Neuronal stem cell (in vitro differentiated cells): ENCODE data around the gene PPP2R5E.

ENCODE experiments used
- DNase-seq: peaks from one replicate; pipeline ENCODE4 v3.0.0-alpha.2; 2013; ENCODE audit warnings: low spot score
- H2AFZ ChIP-seq: one replicate; pipeline ENCODE4 v1.6.1; 2013; ENCODE audit warnings: mild to moderate bottlenecking, low read length, inconsistent platforms
- H2AK5ac ChIP-seq: 2 replicates; pipeline ENCODE4 v1.6.1; 2013; ENCODE audit warnings: low read depth, mild to moderate bottlenecking, inconsistent platforms, low read length, moderate library complexity, mixed read lengths
- H2BK120ac ChIP-seq: 2 replicates; pipeline ENCODE4 v1.6.1; 2013; ENCODE audit warnings: low read depth, mild to moderate bottlenecking, inconsistent platforms, low read length, moderate library complexity, mixed read lengths
- H2BK12ac ChIP-seq: one replicate; pipeline ENCODE4 v1.6.1; 2013; ENCODE audit warnings: low read length, inconsistent platforms
- H2BK15ac ChIP-seq: 2 replicates; pipeline ENCODE4 v1.6.1; 2013; ENCODE audit warnings: mild to moderate bottlenecking, low read length, inconsistent platforms, mixed read lengths
- H2BK5ac ChIP-seq: one replicate; pipeline ENCODE4 v1.6.1; 2013; ENCODE audit warnings: inconsistent platforms, mild to moderate bottlenecking, low read length, moderate library complexity
- H3K14ac ChIP-seq: one replicate; pipeline ENCODE4 v1.6.1; 2013; ENCODE audit warnings: low read length, inconsistent platforms
- H3K18ac ChIP-seq: 2 replicates; pipeline ENCODE4 v1.6.1; 2013; ENCODE audit warnings: low read length, inconsistent platforms
- H3K23ac ChIP-seq: 2 replicates; pipeline ENCODE4 v1.6.1; 2013; ENCODE audit warnings: low read depth, mild to moderate bottlenecking, mixed read lengths, low read length, inconsistent platforms; ENCODE audit not compliant: poor library complexity
- H3K27ac ChIP-seq: replicated peaks from 3 replicates; pipeline ENCODE4 v1.5.1; 2013; ENCODE audit warnings: low read length, inconsistent platforms
- H3K27me3 ChIP-seq, 3 experiments: 2 replicates each; pipeline ENCODE4 v1.6.1; 2013; ENCODE audit warnings: low read length in 3 of 3, mild to moderate bottlenecking in 2 of 3, inconsistent platforms in 1 of 3, low read depth in 1 of 3, mixed read lengths in 1 of 3, moderate library complexity in 1 of 3; ENCODE audit not compliant: control insufficient read depth in 3 of 3, insufficient read depth in 3 of 3
- H3K36me3 ChIP-seq, 2 donors: replicated peaks in 1 of 2; 2 replicates each; pipeline ENCODE4 v1.6.1; 2013; ENCODE audit warnings: low read length in 2 of 2; ENCODE audit not compliant: control insufficient read depth in 2 of 2, insufficient read depth in 2 of 2
- H3K4ac ChIP-seq: 2 replicates; pipeline ENCODE4 v1.6.1; 2013; ENCODE audit warnings: inconsistent platforms, mild to moderate bottlenecking, low read length, moderate library complexity
- H3K4me1 ChIP-seq, 2 donors: 1 replicate in 1 of 2; 2 replicates in 1 of 2; pipeline ENCODE4 v1.6.1; 2013; ENCODE audit warnings: low read length in 2 of 2, low read depth in 1 of 2; ENCODE audit not compliant: control insufficient read depth in 2 of 2, insufficient read depth in 1 of 2
- H3K4me2 ChIP-seq: one replicate; pipeline ENCODE4 v1.6.1; 2013; ENCODE audit warnings: mild to moderate bottlenecking, low read length, inconsistent platforms; ENCODE audit not compliant: insufficient read depth, poor library complexity, severe bottlenecking
- H3K4me3 ChIP-seq, 2 donors: 2 replicates each; pipeline ENCODE4 v1.5.1; 2013; ENCODE audit warnings: low read length in 2 of 2, mild to moderate bottlenecking in 2 of 2, inconsistent platforms in 1 of 2, moderate library complexity in 1 of 2
- H3K79me1 ChIP-seq: one replicate; pipeline ENCODE4 v1.6.1; 2013; ENCODE audit warnings: low read depth, mild to moderate bottlenecking, inconsistent platforms, low read length, moderate library complexity
- H3K9ac ChIP-seq: one replicate; pipeline ENCODE4 v1.6.1; 2013; ENCODE audit warnings: mild to moderate bottlenecking, low read depth, low read length, inconsistent platforms; ENCODE audit not compliant: poor library complexity
- H3K9me3 ChIP-seq, 2 donors: replicated peaks in 1 of 2; 2 replicates each; pipeline versions ENCODE3 to v1.6.1; 2013; ENCODE audit warnings: low read length in 2 of 2, mild to moderate bottlenecking in 2 of 2, inconsistent platforms in 1 of 2, low read depth in 1 of 2, mixed read lengths in 1 of 2, moderate library complexity in 1 of 2; ENCODE audit not compliant: control insufficient read depth in 2 of 2, insufficient read depth in 1 of 2
- H4K8ac ChIP-seq: one replicate; pipeline ENCODE4 v1.6.1; 2013; ENCODE audit warnings: low read depth, mild to moderate bottlenecking, inconsistent platforms, low read length, moderate library complexity
- H4K91ac ChIP-seq: one replicate; pipeline ENCODE4 v1.6.1; 2013; ENCODE audit warnings: low read length, low read depth, mild to moderate bottlenecking, inconsistent platforms; ENCODE audit not compliant: poor library complexity
- WGBS, 2 donors: extraction: QIAGEN DNeasy Blood & Tissue Kit; methylation state at CpG; one replicate each; pipeline ENCODE4 v1.1.7; 2013; ENCODE audit warnings: missing lambda C conversion rate in 2 of 2, mixed read lengths in 1 of 2; ENCODE audit not compliant: insufficient read length in 2 of 2, insufficient replicate concordance in 1 of 2; ENCODE audit errors: extremely low coverage in 2 of 2; 5-methylcytosine and 5-hydroxymethylcytosine counted together

PPP2R5E gene

GRCh38 chr14:63501429-63501828 lies 41.7 kb downstream of the PPP2R5E start:
- H3K9me3 ChIP-seq, result no peaks in the 10 kb centered on the region
- peaks cover 0 to 11% of the 10 kb centered on the region in 2 donors for H3K36me3 ChIP-seq
- no peak overlapping the region for H3K4ac ChIP-seq
- no peaks in the 10 kb centered on the region for H3K27me3 ChIP-seq
- H4K8ac ChIP-seq, result no peak overlapping the region
- H3K14ac ChIP-seq, result no peak overlapping the region
- no peak overlapping the region for H2BK5ac ChIP-seq
- H2AK5ac ChIP-seq, result no peak overlapping the region
- H3K4me1 ChIP-seq, result peaks cover 0 to 24% of the 10 kb centered on the region in 2 donors
- no peak overlapping the region for H2BK15ac ChIP-seq
- no peak overlapping the region for H3K4me2 ChIP-seq
- H3K9ac ChIP-seq, result no peak overlapping the region
- DNase-seq, result no peak
- no peak overlapping the region for H2BK12ac ChIP-seq
- H3K18ac ChIP-seq, result no peak overlapping the region
- H3K23ac ChIP-seq, result no peak overlapping the region
- peaks cover 5% of the 10 kb centered on the region for H3K79me1 ChIP-seq
- WGBS, 2 donors, result no CpG with 5 or more reads among the region's 3 CpGs
- H3K4me3 ChIP-seq, result no peak overlapping the region
- no peak overlapping the region for H2BK120ac ChIP-seq
- no peak overlapping the region for H4K91ac ChIP-seq
- no peak overlapping the region for H3K27ac ChIP-seq
- H2AFZ ChIP-seq, result no peak overlapping the region

GRCh38 chr14:63499701-63500250 lies 43.4 kb downstream of the PPP2R5E start:
- H3K23ac ChIP-seq, result no peak overlapping the region
- H3K4me1 ChIP-seq, result peaks cover 2 to 25% of the 10 kb centered on the region in 2 donors
- no peak overlapping the region for H3K4me3 ChIP-seq
- H2AFZ ChIP-seq, result no peak overlapping the region
- no peak overlapping the region for H3K18ac ChIP-seq
- H2BK12ac ChIP-seq, result no peak overlapping the region
- no peak overlapping the region for H3K14ac ChIP-seq
- H2BK5ac ChIP-seq, result no peak overlapping the region
- H3K9ac ChIP-seq, result no peak overlapping the region
- no peak overlapping the region for H3K27ac ChIP-seq
- no peak for DNase-seq
- H2BK120ac ChIP-seq, result no peak overlapping the region
- H2BK15ac ChIP-seq, result no peak overlapping the region
- H2AK5ac ChIP-seq, result no peak overlapping the region
- H3K27me3 ChIP-seq, result no peaks in the 10 kb centered on the region
- no peak overlapping the region for H4K91ac ChIP-seq
- H3K4ac ChIP-seq, result no peak overlapping the region
- no peaks in the 10 kb centered on the region for H3K9me3 ChIP-seq
- no CpG with 5 or more reads among the region's 1 CpG for WGBS, 2 donors
- H3K79me1 ChIP-seq, result peaks cover 4% of the 10 kb centered on the region
- no peak overlapping the region for H4K8ac ChIP-seq
- H3K36me3 ChIP-seq, result peaks cover 0 to 8% of the 10 kb centered on the region in 2 donors
- H3K4me2 ChIP-seq, result no peak overlapping the region

- Histone ChIP-seq H2BK120ac (no peak overlapping the region), H2BK5ac (no peak overlapping the region), H2BK12ac (no peak overlapping the region), H3K23ac (no peak overlapping the region), H3K4me3 (no peak overlapping the region), H3K9ac (no peak overlapping the region), H4K91ac (no peak overlapping the region), H2AK5ac (no peak overlapping the region), H3K4me2 (no peak overlapping the region), H3K18ac (no peak overlapping the region), H3K79me1 (peaks cover 2% of the 10 kb centered on the region), H3K14ac (no peak overlapping the region), H3K36me3 (peaks cover 0 to 8% of the 10 kb centered on the region in 2 donors), H3K9me3 (no peaks in the 10 kb centered on the region), H2AFZ (no peak overlapping the region), H3K4ac (no peak overlapping the region), H4K8ac (no peak overlapping the region), H3K4me1 (peaks cover 9 to 25% of the 10 kb centered on the region in 2 donors), H2BK15ac (no peak overlapping the region), H3K27me3 (no peaks in the 10 kb centered on the region), H3K27ac (no peak overlapping the region)
- WGBS, 2 donors, result no CpG with 5 or more reads among the region's 2 CpGs
- no peak for DNase-seq
These were observed 46.3 kb downstream of the PPP2R5E start for GRCh38 chr14:63496837-63497400.

- Histone ChIP-seq H3K4me1 (peaks cover 9 to 15% of the 10 kb centered on the region in 2 donors), H3K9me3 (no peaks in the 10 kb centered on the region), H2AK5ac (no peak overlapping the region), H2BK15ac (no peak overlapping the region), H3K4ac (no peak overlapping the region), H2BK120ac (no peak overlapping the region), H3K27me3 (no peaks in the 10 kb centered on the region), H3K79me1 (peaks cover 2% of the 10 kb centered on the region), H3K36me3 (no peaks in the 10 kb centered on the region), H3K9ac (no peak overlapping the region), H3K4me2 (no peak overlapping the region), H3K18ac (no peak overlapping the region), H3K4me3 (no peak overlapping the region), H4K91ac (no peak overlapping the region), H2BK5ac (no peak overlapping the region), H3K23ac (no peak overlapping the region), H4K8ac (no peak overlapping the region), H2AFZ (no peak overlapping the region), H3K14ac (no peak overlapping the region), H2BK12ac (no peak overlapping the region), H3K27ac (no peak overlapping the region)
- peak; percentile 18 for DNase-seq
- WGBS, 2 donors, result no CpG with 5 or more reads among the region's 7 CpGs
These were observed 49.9 kb downstream of the PPP2R5E start for GRCh38 chr14:63493246-63493645.
